ENCODE results near the gene VAMP3.

- no peak for TF ChIP-seq CTCF (conservative IDR thresholded peaks at IDR 0.05; ENCODE audit: low read length)
- no peak for TF ChIP-seq EZH2phosphoT487 (IDR thresholded peaks at IDR 0.05; ENCODE audit: borderline replicate concordance)
Observed at GRCh38 chr1:7810395-7810794, 39.3 kb downstream of the VAMP3 start.
